WTC11 (cell line): ENCODE measurements around the gene AWAT1.

ENCODE experiments used
- ETV6 ChIP-seq: sonication (generic); formaldehyde crosslinking; IDR thresholded peaks from 2 replicates; pipeline ENCODE4 v1.8.1; 2022; ENCODE audit warnings: mild to moderate bottlenecking, missing genetic modification reagents
- NR1H2 ChIP-seq: sonication (generic); formaldehyde crosslinking; IDR thresholded peaks from 2 replicates; pipeline ENCODE4 v1.9.0; 2021; ENCODE audit warnings: mild to moderate bottlenecking, moderate library complexity, missing genetic modification reagents
- NR3C1 ChIP-seq: sonication (generic); formaldehyde crosslinking; conservative IDR thresholded peaks from 2 replicates; pipeline ENCODE4 v1.8.1; 2023; ENCODE audit warnings: low read depth, mild to moderate bottlenecking, missing genetic modification reagents
- SP1 ChIP-seq: sonication (generic); formaldehyde crosslinking; conservative IDR thresholded peaks from 2 replicates; pipeline ENCODE4 v1.8.1; 2022; ENCODE audit warnings: missing genetic modification reagents
- TCF7 ChIP-seq: sonication (generic); formaldehyde crosslinking; IDR thresholded peaks from 2 replicates; pipeline ENCODE4 v1.8.0; 2022; ENCODE audit warnings: mild to moderate bottlenecking, low read depth, missing genetic modification reagents, moderate library complexity
- TF ChIP-seq, protein P1 (sequence below): fragments of 200-600 bp; IDR thresholded peaks from 2 replicates; pipeline ENCODE4 v1.8.0; 2022; ENCODE audit warnings: antibody characterized with exemption

DNA sequence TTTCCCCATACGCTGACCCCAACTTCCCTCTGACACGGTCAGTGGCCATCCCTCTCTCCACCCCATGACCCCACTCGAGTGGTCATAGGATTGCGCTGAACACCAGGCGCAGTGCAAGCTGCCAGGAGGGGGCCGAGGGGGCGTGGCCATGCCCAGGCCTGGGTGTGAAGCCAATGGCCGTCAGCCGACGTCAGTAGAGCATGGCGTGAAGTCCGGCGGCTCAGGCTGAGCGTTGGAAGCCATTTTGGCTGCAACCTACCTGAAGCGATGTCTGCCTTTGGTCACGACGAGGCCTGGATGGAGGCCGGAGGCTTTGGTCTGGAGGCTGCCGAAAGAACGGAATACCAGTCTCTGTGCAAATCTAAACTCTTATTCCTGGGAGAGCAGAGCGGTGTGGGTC lies 47.5 kb downstream of the AWAT1 start, which contains the start of gene RAB41:
- TF ChIP-seq NR1H2 (CRISPR knock-in tag) (no peak), NR3C1 (CRISPR knock-in tag) (no peak), TCF7 (CRISPR knock-in tag) (no peak), ETV6 (CRISPR knock-in tag) (no peak), SP1 (no peak)
- TF ChIP-seq, protein P1, sequence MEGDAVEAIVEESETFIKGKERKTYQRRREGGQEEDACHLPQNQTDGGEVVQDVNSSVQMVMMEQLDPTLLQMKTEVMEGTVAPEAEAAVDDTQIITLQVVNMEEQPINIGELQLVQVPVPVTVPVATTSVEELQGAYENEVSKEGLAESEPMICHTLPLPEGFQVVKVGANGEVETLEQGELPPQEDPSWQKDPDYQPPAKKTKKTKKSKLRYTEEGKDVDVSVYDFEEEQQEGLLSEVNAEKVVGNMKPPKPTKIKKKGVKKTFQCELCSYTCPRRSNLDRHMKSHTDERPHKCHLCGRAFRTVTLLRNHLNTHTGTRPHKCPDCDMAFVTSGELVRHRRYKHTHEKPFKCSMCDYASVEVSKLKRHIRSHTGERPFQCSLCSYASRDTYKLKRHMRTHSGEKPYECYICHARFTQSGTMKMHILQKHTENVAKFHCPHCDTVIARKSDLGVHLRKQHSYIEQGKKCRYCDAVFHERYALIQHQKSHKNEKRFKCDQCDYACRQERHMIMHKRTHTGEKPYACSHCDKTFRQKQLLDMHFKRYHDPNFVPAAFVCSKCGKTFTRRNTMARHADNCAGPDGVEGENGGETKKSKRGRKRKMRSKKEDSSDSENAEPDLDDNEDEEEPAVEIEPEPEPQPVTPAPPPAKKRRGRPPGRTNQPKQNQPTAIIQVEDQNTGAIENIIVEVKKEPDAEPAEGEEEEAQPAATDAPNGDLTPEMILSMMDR: no peak
